ENCODE results near the gene KIF26B.
"Not testable (repeated sequence)": the region's sequence is repeated elsewhere in the genome, so short reads cannot be mapped to it uniquely, and the experiment has no call there.

KIF26B gene

GRCh38 chr1:245330951-245331350 is 176.2 kb downstream of the KIF26B start:
- DNase-seq, result peak in 1 of 3 donors; percentile 10

- peak in 1 of 3 donors; percentile 8 for DNase-seq
Observed at GRCh38 chr1:245332085-245332484, 177.3 kb downstream of the KIF26B start.

DNA sequence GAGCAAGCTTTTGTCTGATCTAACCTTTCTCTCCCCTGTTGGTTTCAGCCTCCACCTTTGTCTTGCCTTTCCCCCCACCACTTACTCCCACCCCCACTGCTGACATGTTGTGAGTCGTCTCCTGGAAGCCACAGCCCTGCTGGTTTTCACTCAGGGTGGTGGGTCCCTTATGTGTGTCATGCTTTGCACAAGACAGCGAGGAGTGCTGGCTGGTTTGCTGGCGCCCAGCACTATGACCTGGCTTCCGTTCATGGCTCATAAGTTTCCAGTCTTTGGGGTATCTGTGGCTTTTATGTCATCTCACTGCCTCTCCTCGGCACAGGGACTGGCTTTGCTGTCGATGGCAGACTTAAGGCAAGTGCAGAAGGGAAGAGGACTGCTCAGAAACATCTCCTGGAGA is 177.7 kb downstream of the KIF26B start:
- peak in 2 of 3 donors; percentile 9 to 15 for DNase-seq

- no peak for DNase-seq
Observed at GRCh38 chr1:245334235-245334634, 179.4 kb downstream of the KIF26B start.

DNA sequence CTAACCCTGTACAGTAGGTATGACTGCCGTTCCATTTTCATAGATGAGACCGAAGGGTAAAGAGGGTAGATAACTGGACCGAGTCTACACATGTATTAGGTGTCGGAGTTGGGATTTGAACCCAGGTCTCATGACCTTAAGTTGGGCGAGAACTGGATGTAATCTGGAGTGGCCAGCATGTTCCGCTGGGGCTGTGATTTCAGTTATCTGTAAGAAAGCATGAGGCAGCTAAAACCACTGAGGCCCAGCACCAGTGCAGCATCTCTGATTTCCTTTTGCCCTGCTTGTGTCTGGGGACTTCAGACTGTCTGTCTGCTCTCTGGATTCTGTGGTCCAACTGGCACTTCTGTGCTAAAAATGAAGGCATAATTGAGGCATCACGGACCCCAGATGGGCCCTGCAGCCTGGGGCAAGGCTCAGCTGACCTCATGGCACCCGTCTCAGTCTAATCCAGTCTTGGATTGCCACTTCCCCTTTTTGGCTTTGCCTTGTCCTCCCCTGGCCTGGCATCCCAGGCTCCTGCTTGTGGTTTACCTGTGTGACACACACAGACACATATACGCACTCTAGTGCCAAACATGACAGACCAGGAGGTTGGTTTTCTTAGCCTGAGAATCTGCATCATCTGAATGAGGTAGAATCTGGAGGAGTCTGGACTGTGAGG is 180.2 kb downstream of the KIF26B start:
- no peak for DNase-seq

DNA sequence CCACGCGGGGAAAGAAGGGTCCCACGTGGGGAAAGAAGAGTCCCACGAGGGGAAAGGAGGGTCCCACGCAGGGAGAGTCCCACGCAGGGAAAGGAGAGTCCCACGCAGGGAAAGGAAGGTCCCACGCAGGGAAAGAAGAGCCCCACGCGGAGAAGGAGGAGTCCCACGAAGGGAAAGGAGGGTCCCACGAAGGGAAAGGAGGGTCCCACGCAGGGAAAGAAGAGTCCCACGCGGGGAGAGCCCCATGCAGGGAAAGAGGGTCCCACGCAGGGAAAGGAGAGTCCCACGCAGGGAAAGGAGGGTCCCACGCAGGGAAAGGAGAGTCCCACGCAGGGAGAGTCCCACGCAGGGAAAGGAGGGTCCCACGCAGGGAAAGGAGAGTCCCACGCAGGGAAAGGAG is 180.9 kb downstream of the KIF26B start:
- DNase-seq, result not testable (repeated sequence)

- no peak for DNase-seq
Observed at GRCh38 chr1:245336149-245336983, 181.6 kb downstream of the KIF26B start.

- not testable (repeated sequence) for DNase-seq
Observed at GRCh38 chr1:245336984-245337355, 182.2 kb downstream of the KIF26B start.

- peak; percentile 16 to 35 (median 29) for DNase-seq
Observed at GRCh38 chr1:245337829-245338484, 183.2 kb downstream of the KIF26B start.

DNA sequence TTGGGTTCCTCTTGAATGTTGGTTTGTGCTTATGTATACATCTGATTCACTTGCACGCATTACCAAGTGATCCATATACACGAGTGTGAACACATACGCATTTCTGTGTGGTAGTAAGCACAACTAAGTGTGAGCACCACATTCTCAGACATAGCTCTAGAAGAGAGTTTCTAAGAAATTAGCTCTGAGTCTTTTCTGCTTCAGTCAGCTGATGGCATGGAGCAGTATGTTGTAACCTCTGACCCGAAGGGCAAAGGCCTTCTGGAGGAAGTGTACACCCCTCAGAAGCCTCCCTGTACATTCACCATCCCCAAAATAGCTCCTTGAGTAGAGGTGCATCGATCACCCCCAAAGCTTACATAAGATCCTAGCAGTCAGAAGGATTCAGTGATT is 183.7 kb downstream of the KIF26B start:
- peak in 1 of 3 donors; percentile 6 for DNase-seq

GRCh38 chr1:245341743-245342142 is 187.0 kb downstream of the KIF26B start:
- DNase-seq, result no peak

DNA sequence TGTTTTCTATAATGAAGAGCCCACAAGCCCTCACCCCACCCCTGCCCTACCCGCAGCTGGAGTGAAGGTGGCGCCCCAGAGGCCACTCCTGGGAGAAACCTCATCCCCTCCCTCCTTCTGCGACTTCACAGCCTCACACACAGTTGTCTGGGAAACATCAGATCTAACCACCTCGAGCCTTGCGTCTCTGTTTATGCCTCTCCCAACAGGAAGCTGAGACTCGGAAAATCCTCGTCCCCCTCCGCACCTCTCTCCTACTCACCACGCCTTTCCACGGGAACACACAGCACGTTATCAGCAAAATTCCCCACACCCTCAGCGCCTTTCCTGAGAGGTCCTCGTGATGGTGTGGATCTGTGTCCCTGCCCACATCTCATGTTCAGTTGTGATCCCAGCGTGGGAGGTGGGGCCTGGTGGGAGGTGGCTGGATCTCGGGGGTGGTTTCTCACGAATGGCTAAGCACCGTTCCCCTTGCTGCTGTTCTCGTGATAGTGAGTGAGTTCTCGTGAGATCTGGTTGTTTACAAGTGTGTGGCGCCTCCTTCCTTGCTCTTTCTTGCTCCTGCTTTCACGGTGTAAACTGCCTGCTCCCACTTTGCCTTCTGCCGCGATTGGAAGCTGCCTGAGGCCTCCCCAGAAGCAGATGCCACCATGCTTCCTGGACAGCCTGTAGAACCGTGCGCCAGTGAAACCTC is 190.6 kb downstream of the KIF26B start:
- DNase-seq, result no peak

DNA sequence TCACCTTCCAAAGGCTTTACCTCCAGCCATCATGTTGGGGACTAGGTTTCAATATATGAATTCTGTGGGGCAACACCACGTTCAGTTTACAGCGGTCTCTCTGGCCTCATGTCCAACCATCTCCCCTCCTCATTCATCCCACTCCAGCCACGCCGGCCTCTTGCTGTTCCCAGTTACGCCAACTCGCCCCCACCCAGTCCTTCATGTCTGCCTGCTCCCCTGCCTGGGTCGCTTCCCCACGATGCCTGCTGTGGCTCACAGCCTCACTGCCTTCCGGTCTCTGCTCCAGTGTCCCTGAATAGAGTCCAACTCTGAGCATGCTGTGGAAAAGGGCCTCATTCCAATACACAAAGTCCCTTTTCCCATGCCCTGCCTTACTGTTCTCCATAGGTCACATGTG is 193.8 kb downstream of the KIF26B start:
- DNase-seq, result no peak

DNA sequence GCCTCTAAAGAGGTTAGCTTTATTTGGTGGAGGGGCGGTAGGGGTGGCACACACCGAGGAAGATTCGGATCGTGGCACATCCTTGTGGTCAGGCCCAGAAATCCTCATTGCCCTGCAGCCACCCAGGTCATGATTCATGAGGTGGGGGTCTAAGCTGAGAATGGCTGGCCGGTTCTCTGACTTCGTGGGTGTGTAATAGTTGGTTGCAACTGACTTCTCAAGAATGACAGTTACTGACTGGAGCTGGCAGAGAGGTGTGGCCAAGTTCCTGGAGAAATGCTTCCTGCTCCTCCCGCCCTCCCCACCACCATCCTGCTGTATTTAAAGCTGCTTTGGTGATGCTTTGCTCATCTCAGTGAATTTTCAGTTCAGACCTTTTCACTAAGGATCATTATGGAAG is 198.6 kb downstream of the KIF26B start:
- DNase-seq, result no peak

- no peak for DNase-seq
Observed at GRCh38 chr1:245353915-245354775, 199.4 kb downstream of the KIF26B start.

DNA sequence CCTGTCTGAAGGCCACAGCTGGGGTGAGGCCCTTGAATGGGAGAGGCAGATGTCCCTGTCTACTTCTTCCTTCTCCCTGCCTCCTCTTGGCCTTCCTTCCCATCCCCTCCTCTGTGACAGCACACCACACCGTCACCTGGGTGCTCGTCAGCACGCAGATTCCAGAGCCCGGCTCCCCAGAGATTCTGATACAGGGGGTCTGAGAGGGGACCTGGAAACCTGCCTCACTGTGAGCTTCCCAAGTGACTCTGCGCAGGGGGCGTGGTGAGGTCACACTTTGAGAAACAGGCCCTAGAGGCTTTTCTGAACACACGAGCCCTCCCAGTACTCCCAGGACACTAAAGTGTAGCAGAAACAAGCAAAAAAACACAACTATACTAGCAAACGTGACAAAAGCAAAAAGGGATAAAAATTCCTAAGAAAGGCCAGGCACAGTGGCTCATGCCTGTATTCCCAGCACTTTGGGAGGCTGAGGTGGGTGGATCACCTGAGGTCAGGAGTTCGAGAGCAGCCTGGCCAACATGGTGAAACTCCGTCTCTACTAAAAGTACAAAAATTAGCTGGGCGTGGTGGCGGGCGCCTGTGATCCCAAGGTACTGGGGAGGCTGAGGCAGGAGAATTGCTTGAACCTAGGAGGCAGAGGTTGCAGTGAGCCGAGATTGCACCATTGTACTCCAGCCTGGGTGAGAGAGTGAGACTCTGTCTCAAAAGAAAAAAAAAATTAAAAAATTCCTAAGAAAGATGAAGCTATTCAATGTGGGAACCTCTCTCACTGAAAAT is 201.3 kb downstream of the KIF26B start:
- not testable (repeated sequence) for DNase-seq

DNA sequence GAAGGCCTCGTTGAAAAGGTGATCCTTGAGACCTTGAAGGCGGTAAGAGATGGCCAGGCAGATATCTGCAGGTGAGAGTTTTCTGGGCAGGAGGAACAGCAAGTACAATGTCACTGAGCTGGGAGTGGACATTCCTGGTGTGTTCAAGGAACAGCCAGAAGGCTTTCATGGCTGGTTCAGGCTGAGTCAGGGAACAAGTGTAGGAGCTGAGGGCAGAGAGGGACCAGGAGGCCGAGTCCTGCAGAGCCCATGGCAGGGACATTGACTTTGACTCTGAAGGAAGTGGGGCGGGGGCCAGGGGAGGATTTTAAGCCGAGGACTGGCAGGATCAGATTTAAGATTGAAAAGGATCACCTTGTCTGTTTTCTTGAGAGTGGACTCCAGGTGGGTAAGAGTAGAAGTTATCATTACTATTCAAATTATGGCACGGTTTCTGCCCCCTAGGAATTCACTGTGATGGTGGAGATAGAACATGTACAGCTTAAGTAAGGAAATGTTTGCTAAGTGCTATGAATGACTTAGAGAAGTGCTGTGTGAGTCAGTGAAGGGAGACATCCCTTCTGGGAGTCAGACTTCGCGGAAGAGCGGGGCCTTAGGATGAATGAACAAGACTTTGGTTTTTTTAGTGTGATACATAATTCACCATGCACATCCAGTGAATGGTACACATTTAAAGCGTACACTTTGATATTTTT is 202.3 kb downstream of the KIF26B start:
- no peak for DNase-seq

DNA sequence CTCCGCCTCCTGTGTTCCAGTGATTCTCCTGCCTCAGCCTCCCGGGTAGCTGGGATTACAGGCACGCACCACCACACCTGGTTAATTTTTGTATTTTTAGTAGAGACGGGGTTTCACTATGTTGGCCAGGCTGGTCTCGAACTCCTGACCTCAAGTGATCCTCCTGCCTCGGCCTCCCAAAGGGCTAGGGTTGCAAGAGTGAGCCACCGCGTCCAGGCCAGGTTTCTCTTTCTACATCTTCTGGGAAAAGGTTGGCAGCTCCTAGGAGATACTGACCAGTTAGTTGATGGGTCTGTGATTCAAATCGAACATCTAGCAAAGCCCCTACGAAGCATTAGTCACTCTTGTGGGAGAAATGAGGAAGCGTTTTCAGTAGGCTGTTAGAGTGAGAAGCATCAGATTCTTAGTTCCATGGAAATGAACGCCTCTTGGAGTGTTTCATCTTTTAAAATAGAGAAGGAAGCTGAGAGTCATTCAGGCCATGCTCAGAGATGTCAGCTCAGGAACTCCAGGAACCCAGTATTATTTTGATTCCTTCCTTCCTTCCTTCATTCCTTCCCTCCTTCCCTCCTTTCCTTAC is 204.4 kb downstream of the KIF26B start:
- peak; percentile 59 to 72 (median 69) for DNase-seq

GRCh38 chr1:245361065-245361464 is 206.3 kb downstream of the KIF26B start:
- no peak for DNase-seq

DNA sequence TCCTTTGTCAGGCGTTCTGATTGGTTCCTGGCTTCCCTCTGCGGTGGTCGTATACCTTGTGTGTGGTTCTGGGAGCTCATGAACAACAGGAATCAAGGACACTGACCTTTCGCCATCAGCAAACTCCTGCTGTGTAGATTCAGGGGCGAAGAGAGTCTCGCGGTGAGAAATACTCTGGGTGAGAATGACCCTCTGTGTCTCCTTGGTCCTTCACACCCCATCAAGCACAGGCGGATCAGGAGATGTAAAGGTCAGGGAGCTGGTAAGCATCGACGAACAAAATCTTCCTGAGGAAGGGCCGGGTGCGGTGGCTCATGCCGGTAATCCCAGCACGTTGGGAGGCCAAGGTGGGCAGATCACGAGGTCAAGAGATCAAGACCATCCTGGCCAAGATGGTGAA is 207.2 kb downstream of the KIF26B start:
- DNase-seq, result no peak
